ENCODE measurements around the gene SCYGR5. TPM values are rescaled to one million over a fixed set of nuclear protein-coding genes. Genes with fewer than 3 reads are reported as not detected.

Gene SCYGR5
- total RNA-seq, 2 donors from 2014 or later = not detected

GRCh38 chr2:227627769-227628168 lies 38.8 kb upstream of the SCYGR5 start:
- Histone ChIP-seq H3K4me1 (ENCODE audit: control insufficient read depth in 1 of 2, low read depth in 2 of 2) (no peaks in the 10 kb centered on the region), H3K36me3 (no peaks in the 10 kb centered on the region), H3K9me3 (no peaks in the 10 kb centered on the region), H3K4me3 (no peak overlapping the region), H3K27ac (no peak overlapping the region), H3K27me3 (replicated peaks; ENCODE audit: insufficient read depth) (no peaks in the 10 kb centered on the region)
- TF ChIP-seq, protein P1, sequence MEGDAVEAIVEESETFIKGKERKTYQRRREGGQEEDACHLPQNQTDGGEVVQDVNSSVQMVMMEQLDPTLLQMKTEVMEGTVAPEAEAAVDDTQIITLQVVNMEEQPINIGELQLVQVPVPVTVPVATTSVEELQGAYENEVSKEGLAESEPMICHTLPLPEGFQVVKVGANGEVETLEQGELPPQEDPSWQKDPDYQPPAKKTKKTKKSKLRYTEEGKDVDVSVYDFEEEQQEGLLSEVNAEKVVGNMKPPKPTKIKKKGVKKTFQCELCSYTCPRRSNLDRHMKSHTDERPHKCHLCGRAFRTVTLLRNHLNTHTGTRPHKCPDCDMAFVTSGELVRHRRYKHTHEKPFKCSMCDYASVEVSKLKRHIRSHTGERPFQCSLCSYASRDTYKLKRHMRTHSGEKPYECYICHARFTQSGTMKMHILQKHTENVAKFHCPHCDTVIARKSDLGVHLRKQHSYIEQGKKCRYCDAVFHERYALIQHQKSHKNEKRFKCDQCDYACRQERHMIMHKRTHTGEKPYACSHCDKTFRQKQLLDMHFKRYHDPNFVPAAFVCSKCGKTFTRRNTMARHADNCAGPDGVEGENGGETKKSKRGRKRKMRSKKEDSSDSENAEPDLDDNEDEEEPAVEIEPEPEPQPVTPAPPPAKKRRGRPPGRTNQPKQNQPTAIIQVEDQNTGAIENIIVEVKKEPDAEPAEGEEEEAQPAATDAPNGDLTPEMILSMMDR (IDR thresholded peaks at IDR 0.05) = no peak
- ATAC-seq (ENCODE audit: insufficient number of reproducible peaks, low FRiP score, low read depth) (no peak), DNase-seq (ENCODE audit: low spot score) (no peak)

- no peaks in the 10 kb centered on the region for H3K36me3 ChIP-seq
- no peaks in the 10 kb centered on the region for H3K9me3 ChIP-seq
- DNase-seq (ENCODE audit: low spot score) (no peak), ATAC-seq (ENCODE audit: insufficient number of reproducible peaks, low FRiP score, low read depth) (no peak)
- no peaks in the 10 kb centered on the region for H3K27me3 ChIP-seq (replicated peaks; ENCODE audit: insufficient read depth)
- TF ChIP-seq, protein P1 (IDR thresholded peaks at IDR 0.05) = no peak
- no peak overlapping the region for H3K27ac ChIP-seq
- no peaks in the 10 kb centered on the region for H3K4me1 ChIP-seq (ENCODE audit: control insufficient read depth in 1 of 2, low read depth in 2 of 2)
- no peak overlapping the region for H3K4me3 ChIP-seq
Measured at GRCh38 chr2:227629435-227629834, 37.2 kb upstream of the SCYGR5 start.

- no peak for DNase-seq (ENCODE audit: low spot score)
- H3K36me3 ChIP-seq = no peaks in the 10 kb centered on the region
- TF ChIP-seq, protein P1 (IDR thresholded peaks at IDR 0.05) = no peak
- no peak for ATAC-seq (ENCODE audit: insufficient number of reproducible peaks, low FRiP score, low read depth)
- no peak overlapping the region for H3K4me3 ChIP-seq
- H3K9me3 ChIP-seq = no peaks in the 10 kb centered on the region
- no peaks in the 10 kb centered on the region for H3K4me1 ChIP-seq (ENCODE audit: control insufficient read depth in 1 of 2, low read depth in 2 of 2)
- no peaks in the 10 kb centered on the region for H3K27me3 ChIP-seq (replicated peaks; ENCODE audit: insufficient read depth)
- no peak overlapping the region for H3K27ac ChIP-seq
Measured at GRCh38 chr2:227630322-227630721, 36.3 kb upstream of the SCYGR5 start.

GRCh38 chr2:227632827-227633226 lies 33.8 kb upstream of the SCYGR5 start:
- ATAC-seq (ENCODE audit: insufficient number of reproducible peaks, low FRiP score, low read depth) (no peak), DNase-seq (ENCODE audit: low spot score) (no peak)
- H3K27ac ChIP-seq = no peak overlapping the region
- TF ChIP-seq, protein P1 (IDR thresholded peaks at IDR 0.05) = no peak
- H3K27me3 ChIP-seq (replicated peaks; ENCODE audit: insufficient read depth) = no peaks in the 10 kb centered on the region
- no peaks in the 10 kb centered on the region for H3K9me3 ChIP-seq
- H3K4me3 ChIP-seq = no peak overlapping the region
- no peaks in the 10 kb centered on the region for H3K36me3 ChIP-seq
- H3K4me1 ChIP-seq (ENCODE audit: control insufficient read depth in 1 of 2, low read depth in 2 of 2) = no peaks in the 10 kb centered on the region

DNA sequence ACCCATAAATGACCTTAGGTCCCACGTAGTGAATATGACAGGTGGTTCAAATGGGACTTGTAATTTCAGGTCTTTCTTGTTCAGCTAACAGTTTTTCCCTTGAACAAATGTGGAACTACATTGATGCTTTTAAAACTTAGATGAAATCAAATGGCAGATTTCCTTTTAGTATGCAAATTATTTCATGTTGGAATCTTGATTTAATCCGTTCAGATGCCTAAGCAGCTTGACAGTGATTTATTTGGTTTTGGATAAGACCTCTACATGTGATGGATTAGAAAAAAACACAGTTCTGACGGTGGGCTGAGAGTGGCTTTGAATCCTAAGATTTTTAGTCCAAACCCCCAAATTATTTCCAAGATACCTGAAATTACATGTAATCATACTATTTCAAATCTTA lies 32.4 kb upstream of the SCYGR5 start:
- Histone ChIP-seq H3K36me3 (no peaks in the 10 kb centered on the region), H3K4me3 (no peak overlapping the region), H3K27me3 (replicated peaks; ENCODE audit: insufficient read depth) (no peaks in the 10 kb centered on the region), H3K4me1 (ENCODE audit: control insufficient read depth in 1 of 2, low read depth in 2 of 2) (no peaks in the 10 kb centered on the region), H3K27ac (no peak overlapping the region), H3K9me3 (no peaks in the 10 kb centered on the region)
- DNase-seq (ENCODE audit: low spot score) = no peak
- ATAC-seq (ENCODE audit: insufficient number of reproducible peaks, low FRiP score, low read depth) = no peak
- TF ChIP-seq, protein P1 (IDR thresholded peaks at IDR 0.05) = no peak

Data from thoracic aorta (tissue), 2 donors.